ENCODE results near the gene TMEM62. TPM values are rescaled to one million over a fixed set of nuclear protein-coding genes. Genes with fewer than 3 reads are reported as not detected.

The TMEM62 gene
- total and polyA plus RNA-seq, 9 of the 15 experiments (the other 6 are each of a cell fraction or from before 2014, with no cell fraction given), result 4.4 to 16.6 (median 11.1) TPM

DNA sequence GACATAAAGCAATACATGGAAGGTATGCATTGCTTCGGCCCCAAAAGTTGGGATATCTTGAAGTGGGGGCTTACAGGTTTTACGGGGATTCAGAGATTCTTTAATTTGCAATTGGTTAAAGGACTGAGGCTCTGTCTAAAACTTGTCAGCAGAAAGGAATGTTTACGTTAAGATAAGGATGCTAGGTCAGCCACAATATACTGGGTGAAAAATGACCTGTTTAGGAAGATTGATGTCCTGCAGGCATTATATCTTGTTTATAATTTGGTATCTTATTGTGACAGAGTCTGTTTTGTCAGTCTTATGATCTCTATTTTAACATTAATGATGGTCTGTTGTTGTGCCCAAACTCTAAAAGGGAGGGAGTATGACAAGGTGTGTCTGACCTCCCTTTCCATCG, 36.5 kb downstream of the TMEM62 start (continued):
- TF ChIP-seq, protein P1, sequence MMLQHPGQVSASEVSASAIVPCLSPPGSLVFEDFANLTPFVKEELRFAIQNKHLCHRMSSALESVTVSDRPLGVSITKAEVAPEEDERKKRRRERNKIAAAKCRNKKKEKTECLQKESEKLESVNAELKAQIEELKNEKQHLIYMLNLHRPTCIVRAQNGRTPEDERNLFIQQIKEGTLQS (IDR thresholded peaks at IDR 0.05), result peak; percentile 18; the same call in 1 of the 2 replicates
- TF ChIP-seq, protein P1 (CRISPR knock-in tag; conservative IDR thresholded peaks at IDR 0.05), result no peak
- TF ChIP-seq, protein P2, sequence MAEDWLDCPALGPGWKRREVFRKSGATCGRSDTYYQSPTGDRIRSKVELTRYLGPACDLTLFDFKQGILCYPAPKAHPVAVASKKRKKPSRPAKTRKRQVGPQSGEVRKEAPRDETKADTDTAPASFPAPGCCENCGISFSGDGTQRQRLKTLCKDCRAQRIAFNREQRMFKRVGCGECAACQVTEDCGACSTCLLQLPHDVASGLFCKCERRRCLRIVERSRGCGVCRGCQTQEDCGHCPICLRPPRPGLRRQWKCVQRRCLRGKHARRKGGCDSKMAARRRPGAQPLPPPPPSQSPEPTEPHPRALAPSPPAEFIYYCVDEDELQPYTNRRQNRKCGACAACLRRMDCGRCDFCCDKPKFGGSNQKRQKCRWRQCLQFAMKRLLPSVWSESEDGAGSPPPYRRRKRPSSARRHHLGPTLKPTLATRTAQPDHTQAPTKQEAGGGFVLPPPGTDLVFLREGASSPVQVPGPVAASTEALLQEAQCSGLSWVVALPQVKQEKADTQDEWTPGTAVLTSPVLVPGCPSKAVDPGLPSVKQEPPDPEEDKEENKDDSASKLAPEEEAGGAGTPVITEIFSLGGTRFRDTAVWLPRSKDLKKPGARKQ (CRISPR knock-in tag; IDR thresholded peaks at IDR 0.05), result no peak
- TF ChIP-seq LEF1 (IDR thresholded peaks at IDR 0.05), result peak; percentile 60
- TF ChIP-seq HDAC2 (IDR thresholded peaks at IDR 0.05), result no peak
- peak in 1 of 2 experiments; percentile 78; a peak in 2 of 4 replicates for TF ChIP-seq RCOR1 (IDR thresholded peaks at IDR 0.05; ENCODE audit: borderline replicate concordance in 1 of 2, low read depth in 2 of 2, low read length in 2 of 2)
- TF ChIP-seq, protein P3, sequence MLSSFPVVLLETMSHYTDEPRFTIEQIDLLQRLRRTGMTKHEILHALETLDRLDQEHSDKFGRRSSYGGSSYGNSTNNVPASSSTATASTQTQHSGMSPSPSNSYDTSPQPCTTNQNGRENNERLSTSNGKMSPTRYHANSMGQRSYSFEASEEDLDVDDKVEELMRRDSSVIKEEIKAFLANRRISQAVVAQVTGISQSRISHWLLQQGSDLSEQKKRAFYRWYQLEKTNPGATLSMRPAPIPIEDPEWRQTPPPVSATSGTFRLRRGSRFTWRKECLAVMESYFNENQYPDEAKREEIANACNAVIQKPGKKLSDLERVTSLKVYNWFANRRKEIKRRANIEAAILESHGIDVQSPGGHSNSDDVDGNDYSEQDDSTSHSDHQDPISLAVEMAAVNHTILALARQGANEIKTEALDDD (IDR thresholded peaks at IDR 0.05), result peak; percentile 52
- TF ChIP-seq MTA1 (IDR thresholded peaks at IDR 0.05; ENCODE audit: borderline replicate concordance), result 0 out of 2 replicates have a peak, but pooled peaks have one; percentile 18
- TF ChIP-seq CBFA2T2 (conservative IDR thresholded peaks at IDR 0.05), result peak; percentile 49
- peak; percentile 76 to 84 for TF ChIP-seq TEAD1 (CRISPR knock-in tag; IDR thresholded peaks at IDR 0.05)
- peak in 1 of 2 experiments; percentile 27 for TF ChIP-seq NCOA2 (IDR thresholded peaks at IDR 0.05; ENCODE audit: partially characterized antibody in 2 of 2)
- TF ChIP-seq EP400 (IDR thresholded peaks at IDR 0.05), result 0 out of 2 replicates have a peak, but pooled peaks have one; percentile 21
- TF ChIP-seq CBFA2T3 (IDR thresholded peaks at IDR 0.05), result peak; percentile 75
- no peak for TF ChIP-seq GABPB1 (CRISPR knock-in tag; IDR thresholded peaks at IDR 0.05)
- TF ChIP-seq HDAC3 (IDR thresholded peaks at IDR 0.05; ENCODE audit: borderline replicate concordance, partially characterized antibody), result no peak
- no peak for TF ChIP-seq NR2C2 (CRISPR knock-in tag; IDR thresholded peaks at IDR 0.05)
- 0 out of 2 replicates have a peak, but pooled peaks have one; percentile 22 for TF ChIP-seq NR2C2 (tag; IDR thresholded peaks at IDR 0.05)
- TF ChIP-seq FOXJ2 (tag; IDR thresholded peaks at IDR 0.05), result 0 out of 2 replicates have a peak, but pooled peaks have one; percentile 21
- peak; percentile 74; the same call in 1 of the 2 replicates for TF ChIP-seq CTBP1 (IDR thresholded peaks at IDR 0.05; ENCODE audit: borderline replicate concordance)
- peak in 1 of 2 experiments; percentile 44; a peak in 1 of 4 replicates for TF ChIP-seq FOXK2 (conservative IDR thresholded peaks at IDR 0.05 in 1 of 2, IDR thresholded peaks at IDR 0.05 in 1 of 2; ENCODE audit: low read depth in 2 of 2)
- TF ChIP-seq, protein P4, sequence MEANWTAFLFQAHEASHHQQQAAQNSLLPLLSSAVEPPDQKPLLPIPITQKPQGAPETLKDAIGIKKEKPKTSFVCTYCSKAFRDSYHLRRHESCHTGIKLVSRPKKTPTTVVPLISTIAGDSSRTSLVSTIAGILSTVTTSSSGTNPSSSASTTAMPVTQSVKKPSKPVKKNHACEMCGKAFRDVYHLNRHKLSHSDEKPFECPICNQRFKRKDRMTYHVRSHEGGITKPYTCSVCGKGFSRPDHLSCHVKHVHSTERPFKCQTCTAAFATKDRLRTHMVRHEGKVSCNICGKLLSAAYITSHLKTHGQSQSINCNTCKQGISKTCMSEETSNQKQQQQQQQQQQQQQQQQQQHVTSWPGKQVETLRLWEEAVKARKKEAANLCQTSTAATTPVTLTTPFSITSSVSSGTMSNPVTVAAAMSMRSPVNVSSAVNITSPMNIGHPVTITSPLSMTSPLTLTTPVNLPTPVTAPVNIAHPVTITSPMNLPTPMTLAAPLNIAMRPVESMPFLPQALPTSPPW (CRISPR knock-in tag; IDR thresholded peaks at IDR 0.05), result 0 out of 2 replicates have a peak, but pooled peaks have one; percentile 20

All from K562 (cell line).